Neutrophil (primary cell): ENCODE data around the gene HTR3D.

Experiments used
- H3K27ac ChIP-seq: fragments of 200-600 bp; sonication (generic); 2 replicates; pipeline ENCODE4 v1.5.1; 2016; ENCODE audit warnings: mild to moderate bottlenecking, moderate library complexity
- H3K27me3 ChIP-seq: fragments of 200-600 bp; sonication (generic); 2 replicates; pipeline ENCODE4 v1.6.0; 2016; ENCODE audit warnings: mild to moderate bottlenecking
- H3K36me3 ChIP-seq: fragments of 200-600 bp; sonication (generic); 2 replicates; pipeline ENCODE4 v1.5.1; 2017
- H3K4me1 ChIP-seq, 2 experiments: fragments of 200-600 bp in 1 of 2; sonication (generic) in 1 of 2; 1 replicate in 1 of 2; 2 replicates in 1 of 2; pipeline versions ENCODE4 v1.5.1 to v1.6.1; 2013 to 2016; ENCODE audit warnings: low read depth in 1 of 2, low read length in 1 of 2, mild to moderate bottlenecking in 1 of 2, moderate library complexity in 1 of 2; ENCODE audit not compliant: control insufficient read depth in 1 of 2, insufficient read depth in 1 of 2
- H3K4me3 ChIP-seq, 2 experiments: fragments of 200-600 bp in 1 of 2; sonication (generic) in 1 of 2; 1 replicate in 1 of 2; 2 replicates in 1 of 2; pipeline ENCODE4 v1.5.1; 2013 to 2016; ENCODE audit warnings: low read depth in 1 of 2, low read length in 1 of 2, mild to moderate bottlenecking in 1 of 2, moderate library complexity in 1 of 2
- H3K9me3 ChIP-seq: fragments of 200-600 bp; sonication (generic); 2 replicates; pipeline ENCODE4 v1.5.1; 2016
- CTCF ChIP-seq: fragments of 200-600 bp; sonication (generic); IDR thresholded peaks from 2 replicates; pipeline ENCODE4 v1.5.1; 2016; ENCODE audit warnings: antibody characterized with exemption

HTR3D gene

GRCh38 chr3:184082465-184082864 lies 50.9 kb downstream of the HTR3D start:
- Histone ChIP-seq H3K4me1 (peaks cover 12 to 20% of the 10 kb centered on the region in 2 experiments), H3K27me3 (no peaks in the 10 kb centered on the region), H3K36me3 (no peaks in the 10 kb centered on the region), H3K4me3 (no peak overlapping the region), H3K9me3 (no peaks in the 10 kb centered on the region), H3K27ac (no peak overlapping the region)
- no peak for TF ChIP-seq CTCF

GRCh38 chr3:184085389-184085852 lies 53.9 kb downstream of the HTR3D start:
- Histone ChIP-seq H3K36me3 (no peaks in the 10 kb centered on the region), H3K4me1 (peaks cover 12 to 20% of the 10 kb centered on the region in 2 experiments)
- no peak for TF ChIP-seq CTCF

More at GRCh38 chr3:184085389-184085852, 53.9 kb downstream of the HTR3D start:
- Histone ChIP-seq H3K9me3 (no peaks in the 10 kb centered on the region), H3K4me3 (peak overlapping the region in 1 of 2 experiments; percentile 12), H3K27ac (peak overlapping the region; percentile 83), H3K27me3 (no peaks in the 10 kb centered on the region)
